Natural killer cell (primary cell): ENCODE results near the gene PCNX1. TPM values are rescaled to one million over a fixed set of nuclear protein-coding genes. Genes with fewer than 3 reads are reported as not detected.
A peak's percentile ranks its signal among the peaks of the same experiment; 100 is the strongest.

ENCODE experiments used
- ATAC-seq, 3 donors: fragments of 150-1000 bp in 2 of 3; fragments of 200-7000 bp in 1 of 3; cut with Tn5 transposase; 1 replicate in 1 of 3; 2 replicates in 2 of 3; pipeline ENCODE4 v1.10.0; 2021; ENCODE audit warnings: mild to moderate bottlenecking in 2 of 3, moderate library complexity in 2 of 3
- DNase-seq, 2 donors: peaks; one replicate each; pipeline versions ENCODE4 v3.0.0 to v3.0.0-alpha.2; 2013 to 2021; ENCODE audit warnings: mixed read lengths in 1 of 2
- H3K27ac ChIP-seq: one replicate; pipeline ENCODE4 v1.5.1; 2013; ENCODE audit warnings: mild to moderate bottlenecking, low read length
- H3K27me3 ChIP-seq: one replicate; pipeline ENCODE4 v1.6.1; 2013; ENCODE audit warnings: low read length; ENCODE audit not compliant: control insufficient read depth, insufficient read depth
- H3K36me3 ChIP-seq: one replicate; pipeline ENCODE4 v1.6.1; 2013; ENCODE audit warnings: low read length; ENCODE audit not compliant: control insufficient read depth, insufficient read depth
- H3K4me1 ChIP-seq: one replicate; pipeline ENCODE4 v1.6.1; 2013; ENCODE audit warnings: low read length; ENCODE audit not compliant: control insufficient read depth, insufficient read depth
- H3K4me3 ChIP-seq: one replicate; pipeline ENCODE4 v1.5.1; 2013; ENCODE audit warnings: low read length
- H3K9me3 ChIP-seq: one replicate; pipeline ENCODE4 v1.6.1; 2013; ENCODE audit warnings: low read length; ENCODE audit not compliant: control insufficient read depth, insufficient read depth
- H3K27ac Mint-ChIP-seq, 2 donors: one replicate each; pipeline ENCODE4 v1.8.0; 2022; ENCODE audit warnings: mild to moderate bottlenecking in 2 of 2, mixed read lengths in 2 of 2, moderate library complexity in 1 of 2
- H3K27me3 Mint-ChIP-seq, 2 donors: one replicate each; pipeline ENCODE4 v1.8.0; 2022; ENCODE audit warnings: low read depth in 2 of 2, mixed read lengths in 2 of 2
- H3K36me3 Mint-ChIP-seq: one replicate; pipeline ENCODE4 v1.8.0; 2022; ENCODE audit warnings: mixed read lengths
- H3K4me1 Mint-ChIP-seq, 2 donors: one replicate each; pipeline ENCODE4 v1.8.0; 2022; ENCODE audit warnings: mixed read lengths in 2 of 2
- H3K4me3 Mint-ChIP-seq: one replicate; pipeline ENCODE4 v1.8.0; 2022; ENCODE audit warnings: mild to moderate bottlenecking, moderate library complexity, mixed read lengths
- H3K9me3 Mint-ChIP-seq, 2 donors: one replicate each; pipeline ENCODE4 v1.8.0; 2022; ENCODE audit warnings: mixed read lengths in 2 of 2
- WGBS: methylation state at CpG from one replicate; pipeline ENCODE4 v1.1.7; 2013; ENCODE audit warnings: missing lambda C conversion rate; ENCODE audit not compliant: insufficient coverage; 5-methylcytosine and 5-hydroxymethylcytosine counted together
- intact Hi-C: fragments of 100-400 bp; cut with micrococcal nuclease; formaldehyde crosslinking; loops from one replicate; pipeline ENCODE4 v1.14.2; 2022
- total RNA-seq, 4 donors: library from RNA; stranded (reverse); fragments of 120-200 nt in 1 of 4; gene quantifications; one replicate each; pipeline versions ENCODE4 v1.2.3 to v1.2.4, GENCODE V29; 2013 to 2022
- TF ChIP-seq, protein P1 (sequence below): fragments of 200-600 bp; IDR thresholded peaks from one replicate; pipeline ENCODE4 v1.8.0; 2022; ENCODE audit warnings: antibody characterized with exemption

The PCNX1 gene
- total RNA-seq, 3 donors from 2014 or later (not counting 1 experiment from before 2014, with no cell fraction given), result 79.8 to 124 (median 119) TPM

DNA sequence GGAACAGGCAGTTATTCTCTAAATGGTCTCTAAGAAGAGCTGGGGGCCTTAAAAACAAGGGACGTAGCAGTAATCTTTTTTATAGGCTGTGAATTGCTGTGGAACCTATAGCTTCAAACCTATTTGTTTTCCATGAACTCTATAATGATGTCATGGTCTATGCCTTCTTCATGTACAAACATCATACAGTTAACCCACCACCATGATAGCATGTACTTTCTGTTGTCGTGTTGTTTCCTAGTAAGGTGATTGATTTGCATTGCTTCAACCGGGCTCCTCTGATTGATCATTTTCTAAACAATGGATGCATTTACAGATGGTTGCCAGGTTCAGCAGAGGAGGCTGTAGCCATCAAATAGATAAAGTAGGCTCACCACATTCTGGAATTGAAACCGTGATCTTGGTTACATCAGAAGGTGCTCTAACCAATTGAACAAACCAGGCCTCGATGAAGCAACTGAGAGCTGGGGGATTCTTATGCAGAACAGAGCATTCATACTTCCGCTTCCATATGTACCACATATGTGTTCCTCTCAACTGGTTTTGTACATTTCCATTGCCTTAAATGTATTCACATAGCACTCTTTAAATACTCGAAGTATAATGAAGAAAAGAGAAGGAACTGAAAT is 25.6 kb upstream of the PCNX1 start:
- H3K27ac Mint-ChIP-seq, result no peak overlapping the region
- ATAC-seq (peak in 1 of 3 donors; percentile 16), DNase-seq (no peak)
- intact Hi-C loops, result no loop called here
- H3K27me3 Mint-ChIP-seq, result peaks cover 0 to 6% of the 10 kb centered on the region in 2 donors
- Histone ChIP-seq H3K4me3 (no peak overlapping the region), H3K4me1 (peaks cover 36% of the 10 kb centered on the region), H3K27ac (no peak overlapping the region), H3K27me3 (no peaks in the 10 kb centered on the region), H3K9me3 (no peaks in the 10 kb centered on the region), H3K36me3 (no peaks in the 10 kb centered on the region)
- TF ChIP-seq, protein P1, sequence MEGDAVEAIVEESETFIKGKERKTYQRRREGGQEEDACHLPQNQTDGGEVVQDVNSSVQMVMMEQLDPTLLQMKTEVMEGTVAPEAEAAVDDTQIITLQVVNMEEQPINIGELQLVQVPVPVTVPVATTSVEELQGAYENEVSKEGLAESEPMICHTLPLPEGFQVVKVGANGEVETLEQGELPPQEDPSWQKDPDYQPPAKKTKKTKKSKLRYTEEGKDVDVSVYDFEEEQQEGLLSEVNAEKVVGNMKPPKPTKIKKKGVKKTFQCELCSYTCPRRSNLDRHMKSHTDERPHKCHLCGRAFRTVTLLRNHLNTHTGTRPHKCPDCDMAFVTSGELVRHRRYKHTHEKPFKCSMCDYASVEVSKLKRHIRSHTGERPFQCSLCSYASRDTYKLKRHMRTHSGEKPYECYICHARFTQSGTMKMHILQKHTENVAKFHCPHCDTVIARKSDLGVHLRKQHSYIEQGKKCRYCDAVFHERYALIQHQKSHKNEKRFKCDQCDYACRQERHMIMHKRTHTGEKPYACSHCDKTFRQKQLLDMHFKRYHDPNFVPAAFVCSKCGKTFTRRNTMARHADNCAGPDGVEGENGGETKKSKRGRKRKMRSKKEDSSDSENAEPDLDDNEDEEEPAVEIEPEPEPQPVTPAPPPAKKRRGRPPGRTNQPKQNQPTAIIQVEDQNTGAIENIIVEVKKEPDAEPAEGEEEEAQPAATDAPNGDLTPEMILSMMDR, result no peak
- WGBS, result 88% methylated on average over 6 of the region's 7 CpGs
- H3K4me3 Mint-ChIP-seq, result no peak overlapping the region
- no peaks in the 10 kb centered on the region for H3K9me3 Mint-ChIP-seq
- peaks cover 25 to 44% of the 10 kb centered on the region in 2 donors for H3K4me1 Mint-ChIP-seq
- H3K36me3 Mint-ChIP-seq, result no peaks in the 10 kb centered on the region

DNA sequence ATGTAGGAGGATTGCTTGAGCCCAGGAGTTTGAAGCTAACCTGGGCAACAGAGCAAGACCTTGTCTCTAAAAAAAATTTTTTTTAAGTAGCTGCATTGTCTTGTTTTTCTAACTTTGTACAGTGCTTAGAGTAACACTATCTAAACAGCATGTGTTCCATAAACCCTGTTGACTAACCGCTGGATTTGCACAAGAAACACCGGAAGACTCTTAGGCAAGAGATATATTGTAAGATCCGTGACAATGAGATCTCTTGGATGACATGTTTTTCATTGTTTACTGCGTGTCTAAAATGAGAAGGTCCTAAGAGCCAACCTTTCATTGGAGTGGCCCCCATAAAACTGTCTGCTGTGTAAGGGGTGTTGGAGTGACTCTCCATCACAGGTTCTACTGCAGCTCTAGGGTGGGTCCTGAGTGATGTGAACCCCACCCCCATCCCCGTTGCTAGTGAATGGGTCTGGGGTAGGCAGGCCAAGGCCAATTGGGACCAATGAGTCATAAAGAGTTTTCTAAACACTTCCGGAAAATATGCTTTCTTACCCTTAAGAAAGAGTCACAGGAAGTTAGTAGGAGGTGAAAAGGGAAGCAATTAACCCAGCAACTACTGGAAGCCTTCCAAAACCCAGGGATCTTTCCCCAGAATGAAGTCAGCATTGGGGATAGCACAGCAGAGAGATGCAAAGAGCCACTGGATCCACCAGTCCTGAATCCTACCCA is 24.3 kb upstream of the PCNX1 start:
- DNase-seq (peak in 1 of 2 donors; percentile 23), ATAC-seq (peak in 2 of 3 donors; percentile 25 to 48)
- Mint-ChIP-seq H3K4me1 (peaks cover 38 to 57% of the 10 kb centered on the region in 2 donors), H3K9me3 (no peaks in the 10 kb centered on the region), H3K4me3 (no peak overlapping the region), H3K27ac (no peak overlapping the region), H3K27me3 (peaks cover 0 to 6% of the 10 kb centered on the region in 2 donors), H3K36me3 (no peaks in the 10 kb centered on the region)
- no peaks in the 10 kb centered on the region for H3K27me3 ChIP-seq
- no peaks in the 10 kb centered on the region for H3K9me3 ChIP-seq
- TF ChIP-seq, protein P1, result no peak
- no peak overlapping the region for H3K4me3 ChIP-seq
- WGBS, result 72% methylated on average over 6 of the region's 6 CpGs
- peaks cover 48% of the 10 kb centered on the region for H3K4me1 ChIP-seq
- intact Hi-C loops, result no loop called here
- H3K27ac ChIP-seq, result no peak overlapping the region
- no peaks in the 10 kb centered on the region for H3K36me3 ChIP-seq

DNA sequence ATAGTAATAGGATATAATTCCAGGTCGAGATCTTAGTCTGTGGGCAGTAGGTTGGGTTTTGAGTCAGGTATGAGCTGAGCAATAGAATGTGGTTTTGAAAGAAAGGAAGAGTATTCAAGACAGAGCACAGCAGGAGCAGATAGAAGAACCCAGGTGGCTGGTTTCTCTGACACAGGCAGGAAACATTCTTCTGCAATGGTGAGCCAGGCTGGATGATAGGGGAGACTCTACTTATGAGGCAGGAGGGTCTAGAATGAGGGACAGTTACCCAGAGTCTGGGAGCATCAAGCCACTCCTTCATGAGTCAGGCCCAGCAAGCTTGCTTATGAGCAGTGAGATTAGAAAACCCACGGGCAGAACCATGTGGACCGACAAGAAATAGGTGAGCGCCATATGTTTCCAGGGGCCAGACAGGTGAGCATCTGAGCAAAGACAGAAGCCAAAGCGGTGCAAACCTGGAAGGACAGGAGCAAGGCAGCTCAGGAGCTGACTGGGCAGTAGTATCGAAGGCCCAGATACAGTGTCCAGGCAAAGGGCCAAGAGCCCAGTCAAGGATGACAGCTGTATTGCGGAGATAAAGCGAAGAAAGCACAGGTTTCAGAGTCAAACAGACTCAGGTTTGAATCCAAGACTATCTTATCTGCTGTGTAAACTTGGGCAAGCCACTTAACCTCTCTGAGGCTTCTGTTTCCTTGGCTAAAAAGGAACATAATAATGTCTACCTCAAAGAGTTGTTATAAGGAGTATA is 22.5 kb upstream of the PCNX1 start:
- Mint-ChIP-seq H3K9me3 (no peaks in the 10 kb centered on the region), H3K4me1 (peaks cover 54 to 74% of the 10 kb centered on the region in 2 donors), H3K36me3 (no peaks in the 10 kb centered on the region), H3K4me3 (peak overlapping the region; percentile 32), H3K27me3 (peaks cover 0 to 13% of the 10 kb centered on the region in 2 donors), H3K27ac (peak overlapping the region in 1 of 2 donors; percentile 23)
- TF ChIP-seq, protein P1, result no peak
- H3K36me3 ChIP-seq, result no peaks in the 10 kb centered on the region
- no peaks in the 10 kb centered on the region for H3K9me3 ChIP-seq
- H3K27ac ChIP-seq, result no peak overlapping the region
- DNase-seq (no peak), ATAC-seq (no peak)
- 84% methylated on average over 8 of the region's 8 CpGs for WGBS
- H3K4me1 ChIP-seq, result peaks cover 56% of the 10 kb centered on the region
- intact Hi-C loops, result loop anchor here (5.0 kb wide), 2 partner anchors 62 to 88 kb away; no protein-coding TSS in a partner anchor
- no peaks in the 10 kb centered on the region for H3K27me3 ChIP-seq
- no peak overlapping the region for H3K4me3 ChIP-seq
